Activated naive CD4-positive, alpha-beta T cell treated with anti-CD3 and anti-CD28 coated beads, Interleukin-2, amount 50 U/mL, for 24 hours (primary cell): ENCODE results near the gene RNF220.
A peak's percentile ranks its signal among the peaks of the same experiment; 100 is the strongest.

Experiments used
- H3K27ac Mint-ChIP-seq: one replicate; pipeline ENCODE4 v1.8.0; 2021; ENCODE audit warnings: mild to moderate bottlenecking, mixed read lengths
- H3K27me3 Mint-ChIP-seq: one replicate; pipeline ENCODE4 v1.8.0; 2021; ENCODE audit warnings: mixed read lengths
- H3K36me3 Mint-ChIP-seq: one replicate; pipeline ENCODE4 v1.8.0; 2021; ENCODE audit warnings: mixed read lengths
- H3K4me1 Mint-ChIP-seq: one replicate; pipeline ENCODE4 v1.8.0; 2021; ENCODE audit warnings: mixed read lengths
- H3K4me3 Mint-ChIP-seq: one replicate; pipeline ENCODE4 v1.8.0; 2021; ENCODE audit warnings: mild to moderate bottlenecking, mixed read lengths
- H3K9me3 Mint-ChIP-seq: one replicate; pipeline ENCODE4 v1.8.0; 2021; ENCODE audit warnings: mixed read lengths

RNF220 gene

DNA sequence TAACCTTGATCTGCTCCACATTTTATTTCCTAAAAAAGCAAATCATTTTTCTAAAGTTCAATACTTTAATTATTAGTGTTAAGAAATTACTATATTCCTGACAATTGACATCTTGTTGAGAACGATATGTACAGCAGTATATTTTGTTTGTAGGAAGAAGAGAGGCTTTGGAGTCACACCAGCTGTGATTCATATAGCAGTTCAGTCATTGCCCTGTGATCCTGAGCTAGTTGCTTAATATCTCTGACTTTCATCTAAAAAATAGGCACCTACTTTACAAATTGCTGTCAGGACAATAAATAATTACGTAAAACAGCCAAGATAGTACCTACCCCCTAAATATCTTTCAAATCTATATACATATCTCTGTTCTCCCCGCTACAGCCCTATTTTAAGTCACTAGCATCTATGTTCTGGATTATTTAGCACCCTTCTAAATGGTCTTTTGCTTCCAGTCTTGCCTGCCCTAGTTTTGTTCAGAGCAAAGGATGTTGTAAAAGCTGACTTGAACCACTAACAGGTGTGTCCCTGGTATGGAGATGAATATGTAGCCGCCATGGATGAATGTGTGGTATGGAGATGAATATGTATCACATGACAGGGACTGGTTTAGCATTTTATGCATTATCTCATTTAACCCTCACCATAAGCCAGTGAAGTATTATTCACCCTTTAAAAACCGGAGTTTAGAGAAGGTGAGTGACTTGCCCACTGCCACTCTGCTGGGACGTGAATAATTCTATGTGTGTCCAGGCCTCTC lies 42.2 kb downstream of the RNF220 start:
- Mint-ChIP-seq H3K36me3 (no peaks in the 10 kb centered on the region), H3K27me3 (peaks cover 2% of the 10 kb centered on the region), H3K4me1 (no peaks in the 10 kb centered on the region), H3K9me3 (no peaks in the 10 kb centered on the region), H3K4me3 (no peak overlapping the region), H3K27ac (no peak overlapping the region)

DNA sequence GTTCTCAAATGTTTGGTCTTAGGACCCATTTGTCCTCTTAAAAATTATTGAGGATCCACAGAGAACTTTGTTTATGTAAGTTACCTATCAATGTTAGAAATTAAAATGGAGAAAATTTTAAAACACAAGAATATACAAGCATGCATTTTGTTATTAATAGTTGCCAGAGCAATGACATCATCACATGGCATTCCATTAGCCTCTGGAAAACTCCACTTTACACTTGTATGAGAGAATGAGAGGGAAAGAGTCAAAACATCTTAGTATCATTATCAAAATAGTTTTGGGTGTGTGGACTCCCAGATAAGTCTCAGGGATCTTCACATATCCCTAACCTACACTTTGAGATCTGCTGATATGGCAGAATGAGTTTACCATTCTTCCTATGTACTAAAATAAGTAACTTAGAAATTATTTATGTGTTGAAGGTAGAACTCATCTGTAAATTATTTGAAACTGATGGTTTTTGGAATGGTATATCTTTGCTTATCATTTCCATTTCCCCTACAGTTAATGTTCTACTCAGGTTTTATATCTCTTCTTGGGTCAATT lies 48.8 kb downstream of the RNF220 start:
- peaks cover 13% of the 10 kb centered on the region for H3K9me3 Mint-ChIP-seq
- H3K4me1 Mint-ChIP-seq: no peaks in the 10 kb centered on the region
- no peak overlapping the region for H3K4me3 Mint-ChIP-seq
- peaks cover 32% of the 10 kb centered on the region for H3K27me3 Mint-ChIP-seq
- no peak overlapping the region for H3K27ac Mint-ChIP-seq
- H3K36me3 Mint-ChIP-seq: no peaks in the 10 kb centered on the region

- no peaks in the 10 kb centered on the region for H3K36me3 Mint-ChIP-seq
Measured at GRCh38 chr1:44454704-44455103, 49.6 kb downstream of the RNF220 start.

GRCh38 chr1:44460107-44460882 lies 55.2 kb downstream of the RNF220 start:
- H3K36me3 Mint-ChIP-seq: no peaks in the 10 kb centered on the region
- H3K27me3 Mint-ChIP-seq: peaks cover 29% of the 10 kb centered on the region
- no peak overlapping the region for H3K27ac Mint-ChIP-seq
- H3K4me3 Mint-ChIP-seq: no peak overlapping the region
- no peaks in the 10 kb centered on the region for H3K9me3 Mint-ChIP-seq
- no peaks in the 10 kb centered on the region for H3K4me1 Mint-ChIP-seq

More at GRCh38 chr1:44454704-44455103, 49.6 kb downstream of the RNF220 start:
- Mint-ChIP-seq H3K27ac (no peak overlapping the region), H3K4me3 (no peak overlapping the region), H3K4me1 (no peaks in the 10 kb centered on the region), H3K27me3 (peaks cover 40% of the 10 kb centered on the region), H3K9me3 (peaks cover 13% of the 10 kb centered on the region)

DNA sequence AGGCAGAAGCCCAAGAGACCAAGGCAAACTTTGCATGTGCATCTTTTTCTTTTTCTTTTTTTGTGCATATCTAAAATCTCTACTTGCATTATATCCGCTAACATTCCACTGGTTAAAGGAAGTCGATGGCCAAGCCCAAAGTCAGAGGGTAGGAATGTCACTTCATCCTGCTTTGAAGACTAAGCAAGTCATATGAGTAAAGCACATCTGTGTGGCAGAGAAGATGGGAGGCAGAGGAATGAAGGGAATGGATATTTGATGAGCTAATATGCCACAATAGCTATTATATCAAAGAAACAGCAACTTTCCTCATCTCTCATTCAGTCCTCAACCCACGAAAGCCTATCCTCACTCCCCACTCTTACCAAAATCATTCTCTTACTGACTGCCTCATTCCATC lies 59.3 kb downstream of the RNF220 start:
- peaks cover 8% of the 10 kb centered on the region for H3K27me3 Mint-ChIP-seq
- no peaks in the 10 kb centered on the region for H3K9me3 Mint-ChIP-seq
- H3K27ac Mint-ChIP-seq: no peak overlapping the region

DNA sequence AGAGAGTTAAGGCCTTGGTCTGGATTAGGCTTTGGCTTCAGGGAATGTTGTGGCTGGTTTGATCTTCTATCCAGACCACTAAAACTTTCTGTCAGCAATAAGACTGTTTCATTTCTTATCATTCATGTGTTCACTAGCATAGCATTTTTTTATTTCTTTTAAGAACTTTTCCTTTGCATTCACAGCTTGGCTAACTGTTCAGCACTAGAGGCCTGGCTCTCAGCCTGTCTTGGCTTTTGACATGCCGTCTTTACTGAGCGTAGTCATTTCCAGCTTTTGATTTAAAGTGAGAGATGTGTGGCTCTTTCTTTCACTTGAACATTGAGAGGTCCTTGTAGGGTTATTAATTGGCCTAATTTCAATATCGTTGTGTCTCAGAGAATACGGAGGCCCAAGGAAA lies 62.5 kb downstream of the RNF220 start:
- H3K4me3 Mint-ChIP-seq: no peak overlapping the region
- no peak overlapping the region for H3K27ac Mint-ChIP-seq
- H3K36me3 Mint-ChIP-seq: peaks cover 2% of the 10 kb centered on the region
- H3K9me3 Mint-ChIP-seq: peaks cover 9% of the 10 kb centered on the region
- peaks cover 8% of the 10 kb centered on the region for H3K27me3 Mint-ChIP-seq
- peaks cover 3% of the 10 kb centered on the region for H3K4me1 Mint-ChIP-seq

More for the DNA sequence above, 59.3 kb downstream of the RNF220 start:
- Mint-ChIP-seq H3K36me3 (peaks cover 2% of the 10 kb centered on the region), H3K4me1 (no peaks in the 10 kb centered on the region), H3K4me3 (no peak overlapping the region)

DNA sequence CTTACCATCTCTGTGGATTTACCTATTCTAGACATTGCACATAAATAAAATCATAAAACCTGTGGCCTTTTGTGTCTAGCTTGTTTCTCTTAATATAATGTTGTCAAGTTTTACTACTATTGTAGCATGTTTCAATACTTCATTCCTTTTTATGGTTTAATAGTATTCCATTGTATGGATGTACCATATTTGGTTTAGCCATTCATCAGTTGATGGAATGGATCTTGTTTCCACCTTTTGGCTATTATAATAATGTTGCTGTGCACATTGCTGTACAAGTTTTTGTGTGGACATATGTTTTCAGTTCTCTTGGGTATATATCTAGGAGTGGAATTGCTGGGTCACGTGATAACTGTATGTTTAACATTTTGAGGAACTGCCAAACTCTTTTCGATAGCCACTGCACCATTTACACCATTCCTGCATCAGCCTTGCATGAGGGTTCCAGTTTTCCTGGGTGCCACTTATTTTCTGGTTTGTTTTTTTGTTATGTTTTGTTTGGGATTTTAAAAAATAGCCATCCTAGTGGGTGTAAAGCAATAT lies 66.9 kb downstream of the RNF220 start:
- Mint-ChIP-seq H3K27me3 (peaks cover 8% of the 10 kb centered on the region), H3K4me1 (peaks cover 9% of the 10 kb centered on the region), H3K36me3 (peaks cover 2% of the 10 kb centered on the region), H3K9me3 (peaks cover 9% of the 10 kb centered on the region), H3K4me3 (no peak overlapping the region), H3K27ac (no peak overlapping the region)

DNA sequence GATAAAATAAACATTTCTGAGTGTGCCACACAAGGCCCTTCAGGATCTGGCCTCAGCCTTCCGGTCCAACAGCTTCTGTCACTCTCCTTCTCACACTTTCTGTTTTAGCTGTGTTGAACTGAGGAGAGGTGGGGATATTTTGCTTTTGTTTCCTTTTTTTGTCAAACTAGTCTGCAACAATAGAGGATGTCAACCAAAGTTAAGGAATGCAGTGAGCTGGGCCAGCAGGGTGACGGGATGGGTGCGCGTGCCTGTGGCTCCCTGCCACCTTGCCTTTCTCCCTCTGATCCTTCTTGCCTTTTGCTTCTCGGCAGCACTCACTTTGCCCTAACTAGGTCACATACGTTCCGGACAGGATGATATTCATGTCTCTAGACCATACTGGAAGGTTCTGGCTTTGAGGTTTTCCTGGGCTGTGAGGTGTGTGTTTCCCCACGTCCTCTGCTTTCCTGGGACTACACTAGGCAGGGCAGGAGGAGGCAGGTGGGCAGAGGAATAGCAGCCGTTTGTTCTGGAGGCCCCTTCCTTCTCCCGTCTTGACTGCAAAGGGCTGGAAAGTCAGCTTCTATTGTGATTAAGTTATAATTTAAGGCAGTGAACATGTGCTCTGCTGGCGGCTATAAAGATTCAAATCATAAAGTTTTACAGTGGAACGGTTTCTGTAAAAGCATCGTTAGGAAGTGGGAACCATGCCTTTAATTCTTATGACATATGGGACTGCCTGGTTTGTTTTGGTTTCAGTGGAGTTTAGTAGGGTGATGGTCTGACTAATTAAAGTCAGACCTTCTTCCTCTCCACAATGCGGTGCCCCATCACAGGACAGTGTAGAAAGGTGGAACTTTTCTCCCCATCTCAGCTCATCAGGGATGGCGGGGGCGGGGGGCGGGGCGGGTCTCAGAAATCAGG lies 67.8 kb downstream of the RNF220 start:
- peaks cover 9% of the 10 kb centered on the region for H3K9me3 Mint-ChIP-seq
- no peak overlapping the region for H3K27ac Mint-ChIP-seq
- peaks cover 8% of the 10 kb centered on the region for H3K27me3 Mint-ChIP-seq
- peak overlapping the region; percentile 24 for H3K4me3 Mint-ChIP-seq
- peaks cover 2% of the 10 kb centered on the region for H3K36me3 Mint-ChIP-seq
- peaks cover 9% of the 10 kb centered on the region for H3K4me1 Mint-ChIP-seq

GRCh38 chr1:44476891-44477290 lies 71.8 kb downstream of the RNF220 start:
- Mint-ChIP-seq H3K4me3 (no peak overlapping the region), H3K9me3 (peaks cover 6% of the 10 kb centered on the region), H3K27me3 (peaks cover 10% of the 10 kb centered on the region), H3K27ac (no peak overlapping the region), H3K4me1 (peaks cover 9% of the 10 kb centered on the region), H3K36me3 (no peaks in the 10 kb centered on the region)

GRCh38 chr1:44481701-44482100 lies 76.6 kb downstream of the RNF220 start:
- no peak overlapping the region for H3K27ac Mint-ChIP-seq
- H3K4me3 Mint-ChIP-seq: no peak overlapping the region
- no peaks in the 10 kb centered on the region for H3K4me1 Mint-ChIP-seq
- H3K36me3 Mint-ChIP-seq: no peaks in the 10 kb centered on the region
- no peaks in the 10 kb centered on the region for H3K9me3 Mint-ChIP-seq
- H3K27me3 Mint-ChIP-seq: peaks cover 7% of the 10 kb centered on the region

- no peaks in the 10 kb centered on the region for H3K36me3 Mint-ChIP-seq
- no peak overlapping the region for H3K27ac Mint-ChIP-seq
- H3K9me3 Mint-ChIP-seq: no peaks in the 10 kb centered on the region
- no peaks in the 10 kb centered on the region for H3K4me1 Mint-ChIP-seq
- H3K27me3 Mint-ChIP-seq: peaks cover 7% of the 10 kb centered on the region
- H3K4me3 Mint-ChIP-seq: no peak overlapping the region
Measured at GRCh38 chr1:44483089-44483874, 78.2 kb downstream of the RNF220 start.

DNA sequence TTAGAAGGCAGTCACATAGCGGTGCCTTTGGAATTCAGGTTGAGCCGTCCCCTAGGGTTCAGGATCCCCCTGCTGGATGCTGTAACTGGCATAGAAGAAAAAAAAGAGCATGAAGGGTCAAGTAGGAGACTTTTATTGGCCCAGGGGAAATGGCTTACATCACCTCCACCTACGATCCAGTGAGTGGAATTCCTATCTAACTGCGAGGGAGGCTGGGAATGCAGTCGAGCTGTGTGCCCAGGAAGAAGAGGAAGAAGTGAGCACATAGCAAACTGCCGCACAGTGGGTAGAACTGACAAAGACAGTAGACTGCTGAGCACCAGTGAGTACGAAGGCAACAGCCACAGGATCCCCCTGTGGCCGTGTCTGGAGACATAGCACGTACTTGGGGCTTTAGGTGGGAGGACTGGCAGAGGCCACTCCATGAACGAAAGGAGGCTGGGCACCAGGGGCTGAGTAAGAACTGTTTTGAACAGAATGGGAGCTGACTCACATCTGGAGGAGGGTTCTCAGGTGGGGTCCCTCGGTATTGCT lies 79.2 kb downstream of the RNF220 start:
- H3K4me3 Mint-ChIP-seq: no peak overlapping the region
- no peaks in the 10 kb centered on the region for H3K4me1 Mint-ChIP-seq
- no peak overlapping the region for H3K27ac Mint-ChIP-seq
- H3K36me3 Mint-ChIP-seq: no peaks in the 10 kb centered on the region
- H3K27me3 Mint-ChIP-seq: peaks cover 9% of the 10 kb centered on the region
- no peaks in the 10 kb centered on the region for H3K9me3 Mint-ChIP-seq

- Mint-ChIP-seq H3K4me3 (no peak overlapping the region), H3K27ac (no peak overlapping the region), H3K27me3 (peaks cover 4% of the 10 kb centered on the region), H3K4me1 (no peaks in the 10 kb centered on the region), H3K9me3 (no peaks in the 10 kb centered on the region), H3K36me3 (no peaks in the 10 kb centered on the region)
Measured at GRCh38 chr1:44485229-44485933, 80.3 kb downstream of the RNF220 start.
